Heart right ventricle (tissue), 16 donors: ENCODE data around the gene CBR4. TPM values are rescaled to one million over a fixed set of nuclear protein-coding genes. Genes with fewer than 3 reads are reported as not detected.
"Not testable (repeated sequence)": the region's sequence is repeated elsewhere in the genome, so short reads cannot be mapped to it uniquely, and the experiment has no call there.

Source experiments
- ATAC-seq, 8 donors: fragments of 200-7000 bp; cut with Tn5 transposase; one replicate each; pipeline ENCODE4 v1.9.1; 2020; ENCODE audit warnings: mild to moderate bottlenecking in 8 of 8, moderate library complexity in 8 of 8, moderate number of reproducible peaks in 1 of 8
- DNase-seq, 2 donors: peaks; one replicate each; pipeline ENCODE4 v3.0.0-alpha.2; 2020
- H3K27ac ChIP-seq, 10 donors: fragments of 200-600 bp; sonication (generic) in 2 of 10; one replicate each; pipeline versions ENCODE4 v1.5.0 to v1.8.0; 2020 to 2022; ENCODE audit warnings: mild to moderate bottlenecking in 3 of 10
- H3K27me3 ChIP-seq, 7 donors: fragments of 200-600 bp; one replicate each; pipeline ENCODE4 v1.8.0; 2021 to 2022; ENCODE audit warnings: mild to moderate bottlenecking in 2 of 7
- H3K36me3 ChIP-seq, 9 donors: fragments of 200-600 bp; sonication (generic) in 1 of 9; one replicate each; pipeline versions ENCODE4 v1.5.0 to v1.8.0; 2020 to 2022; ENCODE audit warnings: mild to moderate bottlenecking in 2 of 9
- H3K4me1 ChIP-seq, 9 donors: fragments of 200-600 bp; sonication (generic) in 1 of 9; one replicate each; pipeline versions ENCODE4 v1.5.0 to v1.8.0; 2020 to 2022; ENCODE audit warnings: mild to moderate bottlenecking in 4 of 9
- H3K4me3 ChIP-seq, 10 donors: fragments of 200-600 bp; sonication (generic) in 2 of 10; one replicate each; pipeline versions ENCODE4 v1.5.0 to v1.8.0; 2020 to 2022; ENCODE audit warnings: mild to moderate bottlenecking in 7 of 10, moderate library complexity in 2 of 10
- H3K9me3 ChIP-seq, 11 donors: fragments of 200-600 bp in 10 of 11; sonication (generic) in 2 of 11; one replicate each; pipeline versions ENCODE4 v1.5.0 to v1.8.0; 2013 to 2022; ENCODE audit warnings: mild to moderate bottlenecking in 2 of 11, control low read depth in 1 of 11, moderate library complexity in 1 of 11
- WGBS, 2 donors: extraction: QIAGEN DNeasy Blood & Tissue Kit; methylation state at CpG; one replicate each; pipeline ENCODE4 v1.1.7; 2013; ENCODE audit warnings: inconsistent platforms in 1 of 2; 5-methylcytosine and 5-hydroxymethylcytosine counted together
- intact Hi-C, 10 donors: fragments of 100-400 bp; cut with DNase I; formaldehyde crosslinking; loops; one replicate each; pipeline versions ENCODE4 v1.11.1 to v1.14.2; 2022
- polyA plus RNA-seq, 2 donors: library from polyadenylated mRNA; stranded (reverse); fragments of 200-250 nt; gene quantifications; one replicate each; pipeline ENCODE4 v1.2.3, GENCODE V29; 2013
- total RNA-seq, 10 donors: library from RNA; stranded (reverse); fragmentation: NEBNext Ultra II Directional in 3 of 10; extraction: Animal tissue kit (Norgen Biotek cat#: 25700) in 3 of 10; gene quantifications; one replicate each; pipeline versions ENCODE4 v1.2.1 to v1.2.4, GENCODE V29; 2021 to 2023
- TF ChIP-seq, protein P1 (sequence below), 9 donors: fragments of 200-600 bp; sonication (generic) in 2 of 9; IDR thresholded peaks; one replicate each; pipeline versions ENCODE4 v1.5.0 to v1.8.0; 2021 to 2022; ENCODE audit warnings: antibody characterized with exemption in 9 of 9, mild to moderate bottlenecking in 5 of 9, moderate library complexity in 1 of 9
- donor health status: Arrhythmogenic right ventricular cardiomyopathy.
- donor health status: ischemic (EF 13 %, LVEDD 7.1; RV severe dilation, severe dysfunction).
- donor health status: healthy with polysubstance abuse.
- donor health status: DM: no; HTN: yes; CAD: no.
- donor health status: DM: no; HTN: no; CAD: no.
- donor health status: ischemic (EF 25% LVEDD 6.9; RV normal size, moderate dysfunction).
- donor health status: ischemic (EF 25% LVEDD 5.7; RV mildly dilated, moderate dysfunction).
- donor health status: healthy.
- donor health status: DM: yes; HTN: yes; CAD: no.
- donor health status: Ischemic cardiomyopathy.
- donor health status: ischemic (EF 35%, LVEDD 5.7; RV mildly dilated, moderate dysfunction).
- donor health status: nonischemic (EF 11% LVEDD 7.7; RV severe dilation, severe dysfunction).
- donor health status: DM: yes; HTN: yes; CAD: no.
- donor health status: PGD.
- donor health status: ischemic (EF 29% LVEDD 5.4; RV normal size, mild dysfunction).
- donor health status: nonischemic (EF 23%, LVEDD 6.1; RV moderate dilation, normal function).

Gene CBR4
- total and polyA plus RNA-seq, 12 donors: 6.8 to 25.3 (median 22.2) TPM

DNA sequence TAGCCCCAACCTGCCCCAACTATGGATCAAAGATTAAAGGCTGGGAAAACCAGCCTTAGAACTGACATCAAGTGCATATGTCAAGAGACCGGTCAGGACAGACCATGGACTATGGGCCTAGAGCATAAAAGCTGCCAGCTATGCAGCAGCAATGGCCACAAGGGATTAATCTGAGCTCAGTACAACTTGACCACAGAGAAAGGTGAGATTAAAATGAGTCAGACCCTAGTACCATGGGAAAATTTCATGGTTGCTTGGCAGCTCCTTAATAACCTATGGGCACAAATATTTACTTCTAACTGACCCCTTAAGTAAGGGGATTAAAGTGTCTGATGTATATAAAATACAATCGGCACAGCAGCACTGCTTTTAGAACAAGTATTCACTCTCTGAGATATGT lies 54.4 kb downstream of the CBR4 start:
- intact Hi-C loops: no loop called here
- no peak for DNase-seq
- H3K27ac ChIP-seq: no peak overlapping the region
- no peak for ATAC-seq
- no peaks in the 10 kb centered on the region for H3K36me3 ChIP-seq
- peaks cover 0 to 6% (median 0%) of the 10 kb centered on the region in 9 donors for H3K4me1 ChIP-seq
- peaks cover 0 to 4% (median 0%) of the 10 kb centered on the region in 11 donors for H3K9me3 ChIP-seq
- H3K27me3 ChIP-seq: no peaks in the 10 kb centered on the region
- 98 to 99% methylated on average over 2 of the region's 2 CpGs for WGBS, 2 donors
- TF ChIP-seq, protein P1, sequence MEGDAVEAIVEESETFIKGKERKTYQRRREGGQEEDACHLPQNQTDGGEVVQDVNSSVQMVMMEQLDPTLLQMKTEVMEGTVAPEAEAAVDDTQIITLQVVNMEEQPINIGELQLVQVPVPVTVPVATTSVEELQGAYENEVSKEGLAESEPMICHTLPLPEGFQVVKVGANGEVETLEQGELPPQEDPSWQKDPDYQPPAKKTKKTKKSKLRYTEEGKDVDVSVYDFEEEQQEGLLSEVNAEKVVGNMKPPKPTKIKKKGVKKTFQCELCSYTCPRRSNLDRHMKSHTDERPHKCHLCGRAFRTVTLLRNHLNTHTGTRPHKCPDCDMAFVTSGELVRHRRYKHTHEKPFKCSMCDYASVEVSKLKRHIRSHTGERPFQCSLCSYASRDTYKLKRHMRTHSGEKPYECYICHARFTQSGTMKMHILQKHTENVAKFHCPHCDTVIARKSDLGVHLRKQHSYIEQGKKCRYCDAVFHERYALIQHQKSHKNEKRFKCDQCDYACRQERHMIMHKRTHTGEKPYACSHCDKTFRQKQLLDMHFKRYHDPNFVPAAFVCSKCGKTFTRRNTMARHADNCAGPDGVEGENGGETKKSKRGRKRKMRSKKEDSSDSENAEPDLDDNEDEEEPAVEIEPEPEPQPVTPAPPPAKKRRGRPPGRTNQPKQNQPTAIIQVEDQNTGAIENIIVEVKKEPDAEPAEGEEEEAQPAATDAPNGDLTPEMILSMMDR (IDR thresholded peaks at IDR 0.05): no peak
- no peak overlapping the region for H3K4me3 ChIP-seq

DNA sequence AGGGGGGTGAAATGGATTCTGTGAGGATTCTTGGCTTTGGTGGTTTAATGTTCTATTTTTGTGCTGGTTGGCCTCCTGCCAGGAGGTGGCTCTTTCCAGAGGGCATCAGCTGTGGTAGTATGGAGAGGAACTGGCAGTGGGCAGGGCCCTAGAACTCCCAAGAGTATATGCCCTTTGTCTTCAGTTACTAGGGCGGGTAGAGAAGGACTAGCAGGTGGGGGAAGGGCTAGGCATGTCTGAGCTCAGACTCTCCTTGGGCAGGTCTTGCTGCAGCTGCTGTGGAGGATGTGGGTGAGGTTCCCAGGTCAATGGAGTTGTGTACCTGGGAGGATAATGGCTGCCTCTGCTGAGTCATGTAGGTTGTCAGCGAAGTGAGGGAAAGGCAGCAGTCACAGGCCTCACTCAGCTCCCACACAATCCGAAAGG lies 57.2 kb downstream of the CBR4 start:
- H3K36me3 ChIP-seq, H3K27me3 ChIP-seq, H3K27ac ChIP-seq, intact Hi-C loops, H3K4me3 ChIP-seq, ATAC-seq, H3K4me1 ChIP-seq: not testable (repeated sequence)
- WGBS, 2 donors: 90% methylated on average over 3 of the region's 3 CpGs
- H3K9me3 ChIP-seq: peaks cover 0 to 11% (median 0%) of the 10 kb centered on the region in 11 donors
- DNase-seq: peak in 1 of 2 donors; percentile 18

DNA sequence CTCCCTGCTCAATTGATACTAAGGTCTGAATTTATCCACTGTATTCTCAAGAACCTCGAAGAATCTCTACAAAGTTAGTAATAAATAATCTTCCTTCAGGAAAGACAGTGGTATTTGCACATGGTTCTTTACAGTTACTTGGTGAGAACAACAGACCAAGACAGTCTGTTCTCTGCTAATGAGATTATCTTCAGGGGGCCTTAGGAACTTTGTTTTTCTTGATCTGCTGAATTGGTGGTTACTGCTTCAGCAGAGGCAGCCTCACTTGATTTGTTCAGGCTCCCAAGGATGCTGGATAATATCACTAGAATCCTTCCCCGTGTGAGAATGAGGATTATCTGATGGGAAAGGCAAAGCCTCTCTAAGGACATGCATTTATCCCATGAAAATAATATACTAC lies 64.8 kb downstream of the CBR4 start:
- intact Hi-C loops: no loop called here
- TF ChIP-seq, protein P1 (IDR thresholded peaks at IDR 0.05): no peak
- H3K4me3 ChIP-seq: no peak overlapping the region
- H3K27me3 ChIP-seq: no peaks in the 10 kb centered on the region
- H3K9me3 ChIP-seq: peaks cover 0 to 27% (median 0%) of the 10 kb centered on the region in 11 donors
- no peaks in the 10 kb centered on the region for H3K36me3 ChIP-seq
- H3K27ac ChIP-seq: no peak overlapping the region
- 58% methylated on average over 2 of the region's 2 CpGs for WGBS, 2 donors
- DNase-seq (no peak), ATAC-seq (no peak)
- H3K4me1 ChIP-seq: no peaks in the 10 kb centered on the region

DNA sequence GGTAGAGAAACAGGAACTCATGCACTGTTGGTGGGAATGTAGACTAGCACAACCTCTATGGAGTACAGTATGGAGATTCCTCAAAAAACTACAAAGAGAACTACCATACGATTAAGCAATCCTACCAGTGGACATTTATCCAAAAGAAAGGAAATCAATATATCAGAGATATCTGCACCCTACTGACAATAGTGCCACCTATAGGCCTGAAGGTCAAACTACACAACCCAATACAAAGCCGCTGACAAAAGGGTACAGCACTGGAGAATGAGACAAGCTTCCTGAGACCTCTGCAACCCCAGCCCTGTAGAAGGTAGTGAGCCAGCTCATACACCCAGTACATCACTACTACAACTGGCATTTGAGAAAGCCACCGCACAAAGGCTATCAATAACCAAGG lies 67.1 kb downstream of the CBR4 start:
- TF ChIP-seq, protein P1 (IDR thresholded peaks at IDR 0.05): peak in 6 of 9 donors; percentile 6 to 51 (median 34)
- Histone ChIP-seq H3K4me1 (no peaks in the 10 kb centered on the region), H3K4me3 (no peak overlapping the region), H3K27me3 (no peaks in the 10 kb centered on the region), H3K9me3 (peaks cover 0 to 40% (median 13%) of the 10 kb centered on the region in 11 donors), H3K27ac (no peak overlapping the region), H3K36me3 (no peaks in the 10 kb centered on the region)
- WGBS, 2 donors: 83% methylated on average over 3 of the region's 3 CpGs
- intact Hi-C loops: no loop called here
- no peak for DNase-seq
- peak in 1 of 8 donors; percentile 41 for ATAC-seq
